ENCODE measurements around the gene MOB4.

MOB4 gene

GRCh38 chr2:197499594-197500502, 16.0 kb upstream of the MOB4 start, which contains the start of the genes HSPD1 and HSPE1:
TSS of gene HSPD1 (minus strand) at chr2:197499840. CDS start at chr2:197498848, 992 bp downstream.
TSS of gene HSPE1 (plus strand) at chr2:197500379. CDS start at chr2:197500437, 58 bp downstream.
- DNase-seq: peak; percentile 98
- peak within 1 kb of the TSS; percentile 94 for H3K4me3 Mint-ChIP-seq
- CTCF ChIA-PET: interaction anchor here (0.5 to 1.7 kb wide), 5 partner anchors 9 to 283 kb away, joined by 3 to 4 read pairs (median 3); no protein-coding TSS in a partner anchor
- H3K27ac Mint-ChIP-seq: peak within 1 kb of the TSS; percentile 94
- peaks cover 57% of the 10 kb centered on the region for H3K4me1 Mint-ChIP-seq
- H3K27me3 Mint-ChIP-seq: no peaks in the 10 kb centered on the region
- H3K36me3 Mint-ChIP-seq: peaks cover 65% of the 10 kb centered on the region
- H3K9me3 Mint-ChIP-seq: no peaks in the 10 kb centered on the region

DNA sequence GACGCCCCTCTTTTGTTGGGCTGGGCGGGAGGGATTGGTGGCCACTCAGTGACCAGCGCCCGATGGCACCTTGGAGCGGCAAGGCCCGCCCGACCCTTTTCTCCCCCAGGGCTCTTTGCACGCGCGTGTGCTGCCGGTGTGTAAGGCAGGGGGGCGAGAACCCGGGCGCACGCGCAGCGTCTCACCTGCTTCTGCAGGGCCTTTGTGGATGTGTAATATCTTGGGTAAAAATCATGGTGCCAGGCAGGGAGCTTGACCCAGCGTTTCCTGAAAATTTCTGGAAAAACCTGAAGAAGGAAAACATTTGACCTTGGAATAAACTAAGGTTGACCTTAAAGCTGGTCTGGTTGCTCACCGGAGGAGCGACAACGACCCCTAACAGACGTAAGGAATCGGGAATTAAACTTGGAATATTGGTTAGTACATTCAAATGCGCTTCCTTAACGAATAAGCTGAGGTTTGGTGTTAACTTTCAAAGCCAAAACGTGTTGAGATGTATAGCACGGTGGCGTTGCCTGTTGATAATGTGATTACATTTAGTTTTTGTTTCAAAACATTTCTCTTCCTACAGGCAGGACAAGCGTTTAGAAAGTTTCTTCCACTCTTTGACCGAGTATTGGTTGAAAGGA, 15.2 kb upstream of the MOB4 start:
- Mint-ChIP-seq H3K27me3 (no peaks in the 10 kb centered on the region), H3K36me3 (peaks cover 62% of the 10 kb centered on the region), H3K4me1 (peaks cover 51% of the 10 kb centered on the region), H3K9me3 (no peaks in the 10 kb centered on the region), H3K27ac (peak overlapping the region; percentile 94), H3K4me3 (peak overlapping the region; percentile 94)
- no peak for DNase-seq
- CTCF ChIA-PET: interaction anchor here (0.7 to 1.7 kb wide), 4 partner anchors 8 to 282 kb away, joined by 3 to 4 read pairs (median 3); no protein-coding TSS in a partner anchor

DNA sequence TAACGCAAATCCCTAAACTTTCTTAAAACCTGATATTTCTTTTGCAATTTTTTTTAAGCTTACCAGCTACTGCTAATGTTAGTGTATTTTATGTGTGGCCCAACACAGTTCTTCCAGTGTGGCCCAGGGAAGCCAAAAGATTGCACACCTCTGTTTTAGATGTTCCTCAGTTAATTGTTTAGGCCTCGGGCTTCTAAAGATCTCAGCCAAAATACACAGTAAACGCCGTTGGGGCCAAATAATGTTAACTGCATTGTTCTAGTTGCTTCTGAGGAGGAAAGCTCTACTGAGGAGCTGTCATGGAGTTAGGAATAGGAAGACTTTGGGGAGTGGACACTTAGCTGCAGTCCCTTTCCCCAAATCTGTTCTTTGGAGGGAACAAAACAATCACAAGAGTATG, 13.7 kb upstream of the MOB4 start:
- Mint-ChIP-seq H3K9me3 (no peaks in the 10 kb centered on the region), H3K4me3 (peak overlapping the region; percentile 94), H3K27ac (peak overlapping the region; percentile 94), H3K36me3 (peaks cover 48% of the 10 kb centered on the region), H3K4me1 (peaks cover 35% of the 10 kb centered on the region), H3K27me3 (no peaks in the 10 kb centered on the region)
- CTCF ChIA-PET: interaction anchor here (0.8 kb wide), 1 partner anchor 11 kb away, joined by 3 read pairs; no protein-coding TSS in a partner anchor
- DNase-seq: no peak

DNA sequence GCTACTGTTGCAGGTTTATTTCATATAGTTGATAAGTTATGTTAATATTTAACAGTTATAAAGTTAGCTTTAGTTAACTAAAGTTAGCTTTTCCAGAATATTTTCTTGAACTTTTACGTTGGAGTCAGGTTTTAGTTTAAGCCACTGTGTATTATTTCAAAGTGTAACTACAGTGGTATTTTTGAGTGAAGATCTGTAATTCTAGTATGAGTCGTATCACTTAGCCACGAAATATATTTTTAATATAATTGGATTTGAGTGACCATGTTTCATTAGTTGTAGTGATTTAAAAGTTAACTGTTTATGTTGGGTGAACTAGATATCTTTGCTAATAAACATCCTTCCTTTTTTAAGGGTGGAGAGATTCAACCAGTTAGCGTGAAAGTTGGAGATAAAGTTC, 13.2 kb upstream of the MOB4 start:
- H3K4me3 Mint-ChIP-seq: peak overlapping the region; percentile 94
- H3K36me3 Mint-ChIP-seq: peaks cover 44% of the 10 kb centered on the region
- no peak overlapping the region for H3K27ac Mint-ChIP-seq
- no peaks in the 10 kb centered on the region for H3K9me3 Mint-ChIP-seq
- no peak for DNase-seq
- CTCF ChIA-PET: interaction anchor here (0.8 kb wide), 1 partner anchor 11 kb away, joined by 3 read pairs; no protein-coding TSS in a partner anchor
- peaks cover 30% of the 10 kb centered on the region for H3K4me1 Mint-ChIP-seq
- no peaks in the 10 kb centered on the region for H3K27me3 Mint-ChIP-seq

DNA sequence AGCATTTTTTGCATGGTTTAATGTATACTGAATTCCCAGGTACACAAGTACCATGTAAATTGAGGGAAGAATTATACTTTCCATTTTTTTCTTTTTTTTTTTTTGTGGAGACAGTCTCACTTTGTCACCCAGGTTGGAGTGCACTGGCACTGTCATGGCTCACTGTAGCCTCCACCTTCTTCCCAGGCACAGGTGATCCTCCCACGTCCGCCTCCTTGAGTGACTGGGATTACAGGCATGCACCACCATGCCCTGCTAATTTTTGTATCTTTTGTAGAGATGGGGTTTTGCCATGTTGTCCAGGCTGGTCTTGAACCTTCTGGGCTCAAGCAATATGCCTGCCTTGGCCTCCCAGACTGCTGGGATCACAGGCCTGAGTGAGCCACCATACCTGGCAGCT, 11.9 kb upstream of the MOB4 start:
- Mint-ChIP-seq H3K4me1 (peaks cover 23% of the 10 kb centered on the region), H3K4me3 (no peak overlapping the region), H3K36me3 (peaks cover 38% of the 10 kb centered on the region), H3K27me3 (no peaks in the 10 kb centered on the region), H3K27ac (no peak overlapping the region), H3K9me3 (no peaks in the 10 kb centered on the region)
- CTCF ChIA-PET: interaction anchor here (0.7 kb wide), 1 partner anchor 95 kb away, joined by 3 read pairs; no protein-coding TSS in a partner anchor
- no peak for DNase-seq

GRCh38 chr2:197504512-197504911, 11.4 kb upstream of the MOB4 start:
- Mint-ChIP-seq H3K9me3 (no peaks in the 10 kb centered on the region), H3K27ac (no peak overlapping the region), H3K36me3 (peaks cover 36% of the 10 kb centered on the region), H3K27me3 (no peaks in the 10 kb centered on the region), H3K4me3 (no peak overlapping the region), H3K4me1 (peaks cover 23% of the 10 kb centered on the region)
- CTCF ChIA-PET: interaction anchor here (0.7 kb wide), 1 partner anchor 10 kb away, joined by 4 read pairs; no protein-coding TSS in a partner anchor
- DNase-seq: no peak

- Mint-ChIP-seq H3K27ac (no peak overlapping the region), H3K27me3 (no peaks in the 10 kb centered on the region), H3K9me3 (no peaks in the 10 kb centered on the region), H3K4me3 (no peak overlapping the region), H3K36me3 (peaks cover 36% of the 10 kb centered on the region), H3K4me1 (peaks cover 14% of the 10 kb centered on the region)
- DNase-seq: no peak
- CTCF ChIA-PET: interaction anchor here (1.2 kb wide), 1 partner anchor 8 kb away, joined by 3 read pairs; no protein-coding TSS in a partner anchor
Observed at GRCh38 chr2:197506658-197507057, 9.2 kb upstream of the MOB4 start.

- no peaks in the 10 kb centered on the region for H3K9me3 Mint-ChIP-seq
- H3K27me3 Mint-ChIP-seq: no peaks in the 10 kb centered on the region
- peak overlapping the region; percentile 24 for H3K27ac Mint-ChIP-seq
- H3K4me1 Mint-ChIP-seq: peaks cover 30% of the 10 kb centered on the region
- H3K4me3 Mint-ChIP-seq: no peak overlapping the region
- CTCF ChIA-PET: interaction anchor here (1.2 kb wide), 2 partner anchors 12 to 13 kb away, joined by 3 to 4 read pairs; no protein-coding TSS in a partner anchor
- no peak for DNase-seq
- H3K36me3 Mint-ChIP-seq: peaks cover 8% of the 10 kb centered on the region
Observed at GRCh38 chr2:197513915-197514314, 2.0 kb upstream of the MOB4 start.

- H3K9me3 Mint-ChIP-seq: no peaks in the 10 kb centered on the region
- CTCF ChIA-PET: interaction anchor here (0.5 to 0.6 kb wide), 2 partner anchors 8 to 10 kb away, joined by 3 to 4 read pairs; no protein-coding TSS in a partner anchor
- DNase-seq: no peak
- peaks cover 37% of the 10 kb centered on the region for H3K4me1 Mint-ChIP-seq
- peak overlapping the region; percentile 98 for H3K4me3 Mint-ChIP-seq
- no peaks in the 10 kb centered on the region for H3K27me3 Mint-ChIP-seq
- peaks cover 13% of the 10 kb centered on the region for H3K36me3 Mint-ChIP-seq
- peak overlapping the region; percentile 96 for H3K27ac Mint-ChIP-seq
Observed at GRCh38 chr2:197514754-197515153, 1.1 kb upstream of the MOB4 start.

DNA sequence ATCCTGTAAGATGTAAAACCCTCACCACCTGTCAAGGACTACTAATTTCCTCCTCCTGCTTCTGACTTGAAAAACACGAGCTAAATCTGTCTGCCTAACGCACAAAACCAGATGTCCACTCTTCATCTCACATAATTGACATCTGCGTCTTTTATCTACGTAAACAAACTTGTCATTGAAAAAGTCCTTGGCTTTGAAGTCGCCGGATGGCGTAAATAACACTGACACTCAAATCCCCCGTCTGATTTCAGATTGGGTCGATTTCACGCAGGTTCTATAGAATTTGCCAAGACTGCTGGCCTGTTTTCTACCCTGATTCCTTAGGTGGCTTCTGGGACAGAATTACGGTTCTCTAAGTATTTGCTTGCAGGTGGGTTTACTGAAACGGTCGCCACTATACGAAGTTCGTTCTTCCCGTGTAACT, 539 bp upstream of the MOB4 start:
- DNase-seq: no peak
- Mint-ChIP-seq H3K27me3 (no peaks in the 10 kb centered on the region), H3K27ac (peak overlapping the region; percentile 96), H3K4me3 (peak overlapping the region; percentile 98), H3K4me1 (peaks cover 40% of the 10 kb centered on the region), H3K36me3 (peaks cover 15% of the 10 kb centered on the region), H3K9me3 (no peaks in the 10 kb centered on the region)
- CTCF ChIA-PET: interaction anchor here (0.6 kb wide), 1 partner anchor 9 kb away, joined by 3 read pairs; no protein-coding TSS in a partner anchor

DNA sequence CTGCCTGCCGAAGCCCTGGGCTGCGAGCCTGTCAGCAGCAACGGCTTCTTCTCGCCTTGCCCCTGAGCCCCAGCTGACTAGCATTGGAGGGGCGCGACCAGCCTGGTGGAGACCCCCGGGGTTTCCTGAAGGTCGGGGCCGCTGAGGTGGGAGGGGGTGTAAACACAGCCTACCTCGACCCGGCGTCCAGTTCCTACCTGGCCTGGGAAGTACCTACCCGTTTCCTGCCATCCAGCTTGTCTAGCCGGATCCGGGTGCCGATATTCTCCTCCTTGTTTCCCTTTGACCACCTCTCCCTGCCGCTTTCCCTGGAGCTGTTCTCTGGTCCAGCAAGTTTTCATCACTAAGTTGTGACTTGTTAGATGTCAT, 511 bp downstream of the MOB4 start:
- Mint-ChIP-seq H3K36me3 (peaks cover 21% of the 10 kb centered on the region), H3K4me1 (peaks cover 42% of the 10 kb centered on the region), H3K9me3 (peaks cover 6% of the 10 kb centered on the region), H3K4me3 (peak overlapping the region; percentile 98), H3K27me3 (no peaks in the 10 kb centered on the region), H3K27ac (peak overlapping the region; percentile 96)
- CTCF ChIA-PET: interaction anchor here (0.7 to 1.8 kb wide), 3 partner anchors 11 to 297 kb away, joined by 3 to 4 read pairs (median 3); no protein-coding TSS in a partner anchor
- DNase-seq: no peak

DNA sequence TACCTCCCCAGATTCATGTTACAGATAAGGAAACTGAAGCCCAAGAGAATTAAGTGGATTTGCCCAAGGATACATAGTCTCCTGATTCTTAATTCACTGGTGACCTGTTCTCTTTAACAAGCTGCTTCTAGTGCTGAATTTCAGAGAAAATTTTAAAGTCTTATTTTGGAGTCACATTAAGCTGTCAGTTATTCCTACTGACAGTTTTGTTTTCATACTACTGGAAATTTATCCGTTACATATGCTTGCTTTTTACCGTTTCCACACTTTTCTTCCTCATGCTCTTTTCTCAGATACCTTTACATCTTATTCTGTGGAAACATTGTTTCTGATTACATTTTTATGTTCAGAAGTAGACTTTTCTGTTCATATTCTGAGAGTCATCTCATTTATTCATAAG, 1.3 kb downstream of the MOB4 start:
- H3K4me1 Mint-ChIP-seq: peaks cover 43% of the 10 kb centered on the region
- no peaks in the 10 kb centered on the region for H3K27me3 Mint-ChIP-seq
- peaks cover 6% of the 10 kb centered on the region for H3K9me3 Mint-ChIP-seq
- DNase-seq: no peak
- peak overlapping the region; percentile 98 for H3K4me3 Mint-ChIP-seq
- H3K36me3 Mint-ChIP-seq: peaks cover 25% of the 10 kb centered on the region
- peak overlapping the region; percentile 96 for H3K27ac Mint-ChIP-seq
- CTCF ChIA-PET: interaction anchor here (1.8 kb wide), 1 partner anchor 189 kb away, joined by 4 read pairs; no protein-coding TSS in a partner anchor

DNA sequence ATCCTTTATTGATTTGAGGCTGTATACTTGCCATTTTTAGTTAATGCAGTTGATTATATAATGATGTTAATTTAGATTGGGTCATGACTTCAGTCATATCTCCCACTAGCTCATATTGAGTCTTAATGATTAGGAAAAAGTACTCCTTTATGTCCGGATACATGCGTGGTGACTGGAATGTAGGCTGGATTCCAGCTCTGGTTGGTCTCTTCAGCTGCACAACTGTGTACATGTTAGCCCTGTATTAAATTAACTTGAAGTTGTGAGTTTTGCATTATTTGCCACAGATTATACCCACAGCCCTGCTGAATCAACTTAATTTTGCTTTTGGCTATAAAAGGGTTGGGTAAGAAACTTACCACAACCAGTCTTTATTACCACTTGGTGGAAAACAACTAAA, 22.5 kb downstream of the MOB4 start:
- Mint-ChIP-seq H3K9me3 (no peaks in the 10 kb centered on the region), H3K27ac (no peak overlapping the region), H3K36me3 (peaks cover 61% of the 10 kb centered on the region), H3K4me3 (no peak overlapping the region), H3K27me3 (no peaks in the 10 kb centered on the region), H3K4me1 (peaks cover 23% of the 10 kb centered on the region)
- CTCF ChIA-PET: no interaction called here
- no peak for DNase-seq

- no peak for DNase-seq
- H3K4me3 Mint-ChIP-seq: no peak overlapping the region
- H3K36me3 Mint-ChIP-seq: peaks cover 56% of the 10 kb centered on the region
- no peaks in the 10 kb centered on the region for H3K27me3 Mint-ChIP-seq
- H3K4me1 Mint-ChIP-seq: peaks cover 13% of the 10 kb centered on the region
- no peak overlapping the region for H3K27ac Mint-ChIP-seq
- H3K9me3 Mint-ChIP-seq: no peaks in the 10 kb centered on the region
- CTCF ChIA-PET: no interaction called here
Observed at GRCh38 chr2:197539734-197540133, 23.9 kb downstream of the MOB4 start.
